GM12878 (cell line): ENCODE results near the gene LATS2. TPM values are rescaled to one million over a fixed set of nuclear protein-coding genes. Genes with fewer than 3 reads are reported as not detected.

ENCODE experiments used
- ATAC-seq: fragments of 200-7000 bp; cut with Tn5 transposase; 3 replicates; pipeline ENCODE4 v1.9.1; 2020; ENCODE audit warnings: mild to moderate bottlenecking, moderate library complexity
- BruUV-seq: library from RNA; stranded (reverse); fragments of 400-500 nt; replicated peaks from 2 replicates; lab custom pipeline; 2021; lab: Mats Ljungman, UMichigan
- CTCF ChIA-PET: fragments of 300-600 bp; sonication (Branson Sonifier 250); formaldehyde crosslinking; extraction: SDS; loops from one replicate; lab custom pipeline; 2021; ENCODE audit warnings: inconsistent platforms; lab: Yijun Ruan, JAX
- POLR2A ChIA-PET: fragments of 350-600 bp; formaldehyde crosslinking; extraction: SDS; loops from one replicate; lab custom pipeline; 2021; ENCODE audit warnings: inconsistent platforms; lab: Charles Lee
- RAD21 ChIA-PET: fragments of 300-600 bp; sonication (Branson Sonifier 250); formaldehyde crosslinking; loops from one replicate; lab custom pipeline; 2023; ENCODE audit warnings: antibody characterized with exemption; ENCODE audit not compliant: unreplicated experiment; lab: Charles Lee
- SMC1A ChIA-PET: fragments of 300-600 bp; sonication (Branson Sonifier 250); formaldehyde crosslinking; loops from one replicate; lab custom pipeline; 2023; ENCODE audit not compliant: unreplicated experiment, uncharacterized antibody; lab: Charles Lee
- DNase-seq: peaks from one replicate; pipeline ENCODE4 v3.0.0-alpha.2; 2011; ENCODE audit warnings: low read depth, low spot score
- FAIRE-seq: peaks from 3 replicates; lab custom pipeline; 2011; peaks lifted over from hg19 to GRCh38; lab: Jason Lieb, UNC
- H2AFZ ChIP-seq: 2 replicates; pipeline ENCODE4 v1.6.0; 2011; ENCODE audit warnings: low read depth, low read length, control low read depth; ENCODE audit not compliant: control insufficient read depth
- H3K27ac ChIP-seq: 2 replicates; pipeline ENCODE4 v1.5.1; 2011; ENCODE audit warnings: control low read depth; ENCODE audit not compliant: control insufficient read depth, insufficient read depth
- H3K27me3 ChIP-seq, 2 experiments: replicated peaks in 1 of 2; 2 replicates each; pipeline versions ENCODE4 v1.6.0 to v1.6.1; 2011; ENCODE audit warnings: low read length in 1 of 2; ENCODE audit not compliant: control insufficient read depth in 2 of 2, insufficient read depth in 2 of 2
- H3K36me3 ChIP-seq, 2 experiments: 2 replicates each; pipeline ENCODE4 v1.5.1; 2011; ENCODE audit warnings: low read length in 1 of 2; ENCODE audit not compliant: control insufficient read depth in 2 of 2, insufficient read depth in 2 of 2
- H3K4me1 ChIP-seq: 2 replicates; pipeline ENCODE4 v1.6.1; 2011; ENCODE audit warnings: mild to moderate bottlenecking, low read length, moderate library complexity, mixed read lengths; ENCODE audit not compliant: control insufficient read depth, insufficient read depth
- H3K4me2 ChIP-seq: 2 replicates; pipeline ENCODE4 v1.6.0; 2011; ENCODE audit warnings: control low read depth; ENCODE audit not compliant: control insufficient read depth, insufficient read depth
- H3K4me3 ChIP-seq: fragments of 200-600 bp; sonication (generic); 2 replicates; pipeline ENCODE4 v1.5.1; 2016
- H3K79me2 ChIP-seq: 2 replicates; pipeline ENCODE4 v1.6.0; 2011; ENCODE audit warnings: low read length; ENCODE audit not compliant: control insufficient read depth, insufficient read depth
- H3K9ac ChIP-seq: 2 replicates; pipeline ENCODE4 v1.8.0; 2011; ENCODE audit warnings: low read length, control low read depth, mixed read lengths; ENCODE audit not compliant: control insufficient read depth, insufficient read depth
- H3K9me3 ChIP-seq: replicated peaks from 3 replicates; pipeline ENCODE4 v1.5.1; 2011; ENCODE audit warnings: mild to moderate bottlenecking, low read length; ENCODE audit not compliant: control insufficient read depth, insufficient read depth
- H4K20me1 ChIP-seq: 2 replicates; pipeline ENCODE4 v1.6.0; 2011; ENCODE audit not compliant: control insufficient read depth, insufficient read depth
- EGR1 ChIP-seq, 2 experiments: IDR thresholded peaks; 1 replicate in 1 of 2; 2 replicates in 1 of 2; pipeline ENCODE4 v1.6.1; 2011 to 2012; ENCODE audit warnings: low read depth in 2 of 2, low read length in 2 of 2, borderline replicate concordance in 1 of 2, mild to moderate bottlenecking in 1 of 2, moderate library complexity in 1 of 2
- ETV6 ChIP-seq, 2 experiments: fragments of 450-650 bp in 1 of 2; IDR thresholded peaks in 1 of 2; conservative IDR thresholded peaks in 1 of 2; 2 replicates each; pipeline ENCODE4 v1.6.1; 2014; ENCODE audit warnings: antibody characterized with exemption in 1 of 2, borderline replicate concordance in 1 of 2, low read depth in 1 of 2, mild to moderate bottlenecking in 1 of 2, moderate library complexity in 1 of 2
- NFYA ChIP-seq: IDR thresholded peaks from 2 replicates; pipeline ENCODE4 v1.6.1; 2011; ENCODE audit warnings: low read depth, mild to moderate bottlenecking, low read length, improper control_type of control experiment, borderline replicate concordance
- POLR2AphosphoS2 ChIP-seq: IDR thresholded peaks from 2 replicates; pipeline ENCODE4 v1.6.1; 2011; ENCODE audit warnings: low read depth, mild to moderate bottlenecking, low read length, improper control_type of control experiment, moderate library complexity
- RCOR1 ChIP-seq: conservative IDR thresholded peaks from 2 replicates; pipeline ENCODE4 v1.6.1; 2012; ENCODE audit warnings: low read depth, low read length, improper control_type of control experiment
- WGBS: methylation state at CpG from one replicate; pipeline ENCODE4 v1.1.6; 2016; ENCODE audit warnings: low lambda C conversion rate; ENCODE audit not compliant: insufficient replicate concordance, insufficient coverage; ENCODE audit errors: missing lambda C conversion rate; 5-methylcytosine and 5-hydroxymethylcytosine counted together
- in situ Hi-C: fragments of 300-500 bp; cut with MboI; formaldehyde crosslinking; loops from 9 replicates; pipeline ENCODE4 v1.14.3; 2018; ENCODE audit warnings: mixed read lengths
- intact Hi-C: fragments of 100-400 bp; cut with micrococcal nuclease; formaldehyde crosslinking; loops from one replicate; pipeline ENCODE4 v1.14.2; 2022; ENCODE audit not compliant: unreplicated experiment
- polyA plus RNA-seq, 11 experiments: library from polyadenylated mRNA; depleted of rRNA in 4 of 11; unstranded in 6 of 11; stranded (reverse) in 5 of 11; fragments of >200 nt; fragmentation: Nextera tagmentation in 4 of 11; fragmentation: Illumina TruSeq in 1 of 11; extraction: Ambion mirVana in 4 of 11; extraction: Trizol in 1 of 11; gene quantifications; 1 replicate in 1 of 11; 2 replicates in 10 of 11; pipeline versions ENCODE4 v1.2.1 to v1.2.3, GENCODE V29; 2011 to 2016; ENCODE audit warnings: inconsistent platforms in 2 of 11, missing spikeins in 2 of 11, low read depth in 1 of 11
- total RNA-seq, 4 experiments: library from RNA; depleted of rRNA in 3 of 4; stranded (reverse); fragments of >200 nt in 3 of 4; fragmentation: Illumina TruSeq in 1 of 4; extraction: Trizol in 1 of 4; gene quantifications; 2 replicates each; pipeline versions ENCODE4 v1.2.1 to v1.2.3, GENCODE V29; 2013 to 2021
- TF ChIP-seq, protein P1 (sequence below): fragments of 450-650 bp; IDR thresholded peaks from 2 replicates; pipeline ENCODE4 v1.6.1; 2017; ENCODE audit warnings: borderline replicate concordance
- TF ChIP-seq, protein P2 (sequence below): fragments of 450-650 bp; IDR thresholded peaks from 2 replicates; pipeline ENCODE4 v1.6.1; 2017; ENCODE audit warnings: mild to moderate bottlenecking, low read depth, inconsistent platforms; ENCODE audit not compliant: poor library complexity, severe bottlenecking

The LATS2 gene
- total and polyA plus RNA-seq, 10 of the 15 experiments (the other 5 are each of a cell fraction or from before 2014, with no cell fraction given), result 0.90 to 7.8 (median 2.0) TPM

GRCh38 chr13:20994441-20994821 lies 67.0 kb downstream of the LATS2 start:
- H3K9me3 ChIP-seq, result no peaks in the 10 kb centered on the region
- ATAC-seq (no peak), DNase-seq (no peak), FAIRE-seq (no peak)
- no peaks in the 10 kb centered on the region for H3K27me3 ChIP-seq
- intact Hi-C loops, result no loop called here
- H3K4me2 ChIP-seq, result no peak overlapping the region
- 97% methylated on average over 7 of the region's 7 CpGs for WGBS
- no TSS peak for BruUV-seq
- H3K4me3 ChIP-seq, result no peak overlapping the region
- ChIA-PET RAD21 (no interaction called here), POLR2A (interaction anchor here (0.9 kb wide), 1 partner anchor 53 kb away, joined by 3 read pairs; no protein-coding TSS in a partner anchor), CTCF (interaction anchor here (0.9 kb wide), 1 partner anchor 20 kb away, joined by 3 read pairs; no protein-coding TSS in a partner anchor), SMC1A (no interaction called here)
- H3K79me2 ChIP-seq, result no peaks in the 10 kb centered on the region
- H3K36me3 ChIP-seq, result peaks cover 0 to 2% of the 10 kb centered on the region in 2 experiments; a peak in 2 of 4 replicates
- H3K4me1 ChIP-seq, result no peaks in the 10 kb centered on the region
- in situ Hi-C loops, result no loop called here
- no peaks in the 10 kb centered on the region for H4K20me1 ChIP-seq
- H3K9ac ChIP-seq, result no peak overlapping the region
- no peak overlapping the region for H2AFZ ChIP-seq
- TF ChIP-seq, protein P1, sequence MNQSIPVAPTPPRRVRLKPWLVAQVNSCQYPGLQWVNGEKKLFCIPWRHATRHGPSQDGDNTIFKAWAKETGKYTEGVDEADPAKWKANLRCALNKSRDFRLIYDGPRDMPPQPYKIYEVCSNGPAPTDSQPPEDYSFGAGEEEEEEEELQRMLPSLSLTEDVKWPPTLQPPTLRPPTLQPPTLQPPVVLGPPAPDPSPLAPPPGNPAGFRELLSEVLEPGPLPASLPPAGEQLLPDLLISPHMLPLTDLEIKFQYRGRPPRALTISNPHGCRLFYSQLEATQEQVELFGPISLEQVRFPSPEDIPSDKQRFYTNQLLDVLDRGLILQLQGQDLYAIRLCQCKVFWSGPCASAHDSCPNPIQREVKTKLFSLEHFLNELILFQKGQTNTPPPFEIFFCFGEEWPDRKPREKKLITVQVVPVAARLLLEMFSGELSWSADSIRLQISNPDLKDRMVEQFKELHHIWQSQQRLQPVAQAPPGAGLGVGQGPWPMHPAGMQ, result no peak
- TF ChIP-seq RCOR1, result no peak
- TF ChIP-seq ETV6 (conservative IDR thresholded peaks at IDR 0.05 in 1 of 2, IDR thresholded peaks at IDR 0.05 in 1 of 2; ENCODE audit: borderline replicate concordance in 1 of 2, low read depth in 1 of 2), result no peak
- no peak for TF ChIP-seq POLR2AphosphoS2
- TF ChIP-seq, protein P2, sequence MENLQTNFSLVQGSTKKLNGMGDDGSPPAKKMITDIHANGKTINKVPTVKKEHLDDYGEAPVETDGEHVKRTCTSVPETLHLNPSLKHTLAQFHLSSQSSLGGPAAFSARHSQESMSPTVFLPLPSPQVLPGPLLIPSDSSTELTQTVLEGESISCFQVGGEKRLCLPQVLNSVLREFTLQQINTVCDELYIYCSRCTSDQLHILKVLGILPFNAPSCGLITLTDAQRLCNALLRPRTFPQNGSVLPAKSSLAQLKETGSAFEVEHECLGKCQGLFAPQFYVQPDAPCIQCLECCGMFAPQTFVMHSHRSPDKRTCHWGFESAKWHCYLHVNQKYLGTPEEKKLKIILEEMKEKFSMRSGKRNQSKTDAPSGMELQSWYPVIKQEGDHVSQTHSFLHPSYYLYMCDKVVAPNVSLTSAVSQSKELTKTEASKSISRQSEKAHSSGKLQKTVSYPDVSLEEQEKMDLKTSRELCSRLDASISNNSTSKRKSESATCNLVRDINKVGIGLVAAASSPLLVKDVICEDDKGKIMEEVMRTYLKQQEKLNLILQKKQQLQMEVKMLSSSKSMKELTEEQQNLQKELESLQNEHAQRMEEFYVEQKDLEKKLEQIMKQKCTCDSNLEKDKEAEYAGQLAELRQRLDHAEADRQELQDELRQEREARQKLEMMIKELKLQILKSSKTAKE, result no peak
- TF ChIP-seq EGR1 (IDR thresholded peaks at IDR 0.05; ENCODE audit: borderline replicate concordance in 1 of 2, low read depth in 2 of 2, low read length in 2 of 2), result no peak
- TF ChIP-seq NFYA, result no peak
- H3K27ac ChIP-seq, result no peak overlapping the region
